NCI-H1417 (cell line): ENCODE measurements around the gene ACTRT3.

Source experiments
- DNase-seq, 3 experiments: peaks; one replicate each; lab custom pipeline; 2025; lab: John Stamatoyannopoulos, UW

The ACTRT3 gene

GRCh38 chr3:169769287-169770181 is at the start of gene ACTRT3:
ACTRT3 (minus strand) TSS chr3:169769561; CDS start chr3:169769520, 41 bp downstream.
- peak in 2 of 3 experiments; percentile 19 to 33 for DNase-seq

- DNase-seq: no peak
These were observed 49.0 kb upstream of the ACTRT3 start for GRCh38 chr3:169818316-169818715.

GRCh38 chr3:169815590-169816150 is 46.3 kb upstream of the ACTRT3 start:
- DNase-seq: peak in 1 of 3 experiments; percentile 36

GRCh38 chr3:169813757-169814517 is 44.6 kb upstream of the ACTRT3 start:
- peak in 1 of 3 experiments; percentile 10 for DNase-seq

GRCh38 chr3:169813278-169813677 is 43.9 kb upstream of the ACTRT3 start:
- no peak for DNase-seq

GRCh38 chr3:169812332-169813235 is 43.2 kb upstream of the ACTRT3 start, which contains the start of the genes LRRC34 and LRRIQ4:
LRRC34 (minus strand) TSS chr3:169812904; CDS start chr3:169812548, 356 bp downstream.
LRRIQ4 (plus strand) TSS chr3:169812870; CDS start chr3:169821922, 9,052 bp downstream.
- DNase-seq: peak; percentile 75 to 96 (median 95)

- peak; percentile 32 to 95 (median 93) for DNase-seq
These were observed 42.4 kb upstream of the ACTRT3 start for GRCh38 chr3:169811631-169812331.

- DNase-seq: no peak
These were observed 40.0 kb upstream of the ACTRT3 start for GRCh38 chr3:169809230-169809795.

- no peak for DNase-seq
These were observed 35.3 kb upstream of the ACTRT3 start for GRCh38 chr3:169804681-169805080.

- no peak for DNase-seq
These were observed 23.0 kb upstream of the ACTRT3 start for GRCh38 chr3:169792359-169792758.

GRCh38 chr3:169790687-169791429 is 21.5 kb upstream of the ACTRT3 start:
- no peak for DNase-seq

GRCh38 chr3:169790219-169790618 is 20.9 kb upstream of the ACTRT3 start:
- no peak for DNase-seq

- no peak for DNase-seq
These were observed 18.4 kb upstream of the ACTRT3 start for GRCh38 chr3:169787791-169788190.

GRCh38 chr3:169787120-169787519 is 17.8 kb upstream of the ACTRT3 start:
- no peak for DNase-seq

- no peak for DNase-seq
These were observed 12.0 kb upstream of the ACTRT3 start for GRCh38 chr3:169781209-169781855.

- DNase-seq: no peak
These were observed 11.4 kb upstream of the ACTRT3 start for GRCh38 chr3:169780742-169781141.

- DNase-seq: no peak
These were observed 8.5 kb upstream of the ACTRT3 start for GRCh38 chr3:169777822-169778221.

GRCh38 chr3:169774186-169774585 is 4.8 kb upstream of the ACTRT3 start:
- DNase-seq: no peak
